NCI-H2227 (cell line): Measurements from ENCODE around the gene PILRB.
"Not testable (repeated sequence)": the region's sequence is repeated elsewhere in the genome, so short reads cannot be mapped to it uniquely, and the experiment has no call there.

Experiments used
- DNase-seq: peaks from one replicate; lab custom pipeline; 2025; ENCODE audit not compliant: unreplicated experiment; lab: John Stamatoyannopoulos, UW

The PILRB gene

DNA sequence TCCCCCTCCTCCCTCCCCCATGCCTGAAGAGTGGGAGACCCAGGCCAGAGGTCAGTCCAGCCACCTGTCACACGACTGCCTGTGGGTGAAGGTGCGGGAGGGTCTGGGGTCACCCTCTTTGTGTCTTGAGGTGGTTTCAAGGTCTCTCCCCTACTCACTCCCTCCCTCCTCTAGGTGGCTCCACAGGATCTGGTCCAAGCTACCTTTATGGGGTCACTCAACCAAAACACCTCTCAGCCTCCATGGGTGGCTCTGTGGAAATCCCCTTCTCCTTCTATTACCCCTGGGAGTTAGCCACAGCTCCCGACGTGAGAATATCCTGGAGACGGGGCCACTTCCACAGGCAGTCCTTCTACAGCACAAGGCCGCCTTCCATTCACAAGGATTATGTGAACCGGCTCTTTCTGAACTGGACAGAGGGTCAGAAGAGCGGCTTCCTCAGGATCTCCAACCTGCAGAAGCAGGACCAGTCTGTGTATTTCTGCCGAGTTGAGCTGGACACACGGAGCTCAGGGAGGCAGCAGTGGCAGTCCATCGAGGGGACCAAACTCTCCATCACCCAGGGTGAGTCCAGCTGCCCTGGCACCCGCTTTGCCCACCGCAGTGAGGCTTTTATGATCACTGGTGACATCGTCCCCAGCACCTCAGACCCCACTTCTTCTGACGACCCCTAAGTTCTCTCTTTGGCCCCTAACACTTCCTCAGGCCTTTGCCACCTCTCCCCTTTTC lies 16.1 kb downstream of the PILRB start:
- not testable (repeated sequence) for DNase-seq

DNA sequence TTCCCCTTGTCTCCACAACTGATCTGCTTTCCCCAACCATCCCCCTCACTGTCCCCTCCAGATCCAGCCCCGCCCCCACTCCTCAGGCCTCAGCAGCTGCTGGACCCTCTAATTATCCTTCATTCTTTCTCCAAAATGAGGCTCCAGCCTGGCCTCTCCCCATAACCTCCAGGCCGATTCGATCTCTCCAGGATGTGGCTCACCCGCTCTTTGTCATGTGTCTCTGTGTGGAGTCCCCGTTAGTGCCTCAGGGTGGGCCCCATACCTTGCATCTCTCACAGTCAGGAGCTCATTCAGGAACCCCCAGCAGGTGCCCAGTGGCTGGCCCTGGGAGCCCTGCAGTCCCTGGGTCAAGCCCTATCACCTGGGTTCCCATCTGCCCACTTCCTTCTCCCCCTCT lies 16.7 kb downstream of the PILRB start:
- DNase-seq, result peak; percentile 32

DNA sequence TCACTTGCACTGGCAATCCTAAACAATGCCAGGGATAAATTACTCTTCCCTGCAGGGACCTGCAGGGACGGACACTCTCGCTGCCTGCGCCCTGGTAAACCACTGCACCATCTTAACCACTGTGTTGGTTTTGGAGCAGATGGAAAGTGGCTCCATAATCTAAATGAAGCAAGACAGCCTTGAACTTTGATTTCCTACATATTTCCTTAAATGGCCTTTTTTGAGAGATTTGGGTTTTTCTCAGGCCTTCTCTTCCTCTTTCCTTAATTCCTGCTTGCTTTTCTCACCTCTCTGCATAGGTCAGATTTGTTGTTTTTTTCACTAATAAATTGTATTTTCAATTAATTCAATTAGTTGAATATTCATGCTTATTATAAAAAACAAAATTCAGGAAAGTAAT lies 18.1 kb downstream of the PILRB start:
- DNase-seq, result no peak

DNA sequence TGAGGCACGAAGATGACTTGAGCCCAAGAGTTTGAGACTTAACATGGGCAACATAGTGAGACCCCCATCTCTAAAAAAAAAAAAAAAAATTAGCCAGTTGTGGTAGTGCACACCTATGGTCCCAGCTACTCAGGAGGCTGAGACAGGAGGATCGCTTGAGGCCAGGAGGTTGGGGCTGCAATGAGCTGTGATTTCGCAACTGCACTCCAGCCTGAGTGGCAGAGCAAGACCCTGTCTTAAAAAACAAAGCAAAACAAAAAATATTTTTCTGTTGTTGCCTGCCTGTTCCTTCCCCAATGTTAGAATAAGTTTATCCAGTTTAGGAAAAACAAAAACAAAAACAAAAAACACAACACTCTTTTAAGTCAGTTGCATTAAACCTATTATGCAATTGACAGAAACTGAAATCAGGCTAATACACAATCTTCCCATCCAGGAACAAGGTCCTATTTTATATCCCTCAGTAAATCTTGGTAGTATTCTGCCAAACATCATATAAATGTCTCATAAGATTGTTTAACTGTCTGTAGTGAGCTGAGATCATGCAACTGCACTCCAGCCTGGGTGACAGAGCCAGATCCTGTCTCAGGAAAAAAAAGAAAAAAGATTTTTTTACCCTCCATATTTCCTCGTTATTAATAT lies 20.3 kb downstream of the PILRB start:
- no peak for DNase-seq

- no peak for DNase-seq
These were observed 22.3 kb downstream of the PILRB start for GRCh38 chr7:100380196-100380595.

DNA sequence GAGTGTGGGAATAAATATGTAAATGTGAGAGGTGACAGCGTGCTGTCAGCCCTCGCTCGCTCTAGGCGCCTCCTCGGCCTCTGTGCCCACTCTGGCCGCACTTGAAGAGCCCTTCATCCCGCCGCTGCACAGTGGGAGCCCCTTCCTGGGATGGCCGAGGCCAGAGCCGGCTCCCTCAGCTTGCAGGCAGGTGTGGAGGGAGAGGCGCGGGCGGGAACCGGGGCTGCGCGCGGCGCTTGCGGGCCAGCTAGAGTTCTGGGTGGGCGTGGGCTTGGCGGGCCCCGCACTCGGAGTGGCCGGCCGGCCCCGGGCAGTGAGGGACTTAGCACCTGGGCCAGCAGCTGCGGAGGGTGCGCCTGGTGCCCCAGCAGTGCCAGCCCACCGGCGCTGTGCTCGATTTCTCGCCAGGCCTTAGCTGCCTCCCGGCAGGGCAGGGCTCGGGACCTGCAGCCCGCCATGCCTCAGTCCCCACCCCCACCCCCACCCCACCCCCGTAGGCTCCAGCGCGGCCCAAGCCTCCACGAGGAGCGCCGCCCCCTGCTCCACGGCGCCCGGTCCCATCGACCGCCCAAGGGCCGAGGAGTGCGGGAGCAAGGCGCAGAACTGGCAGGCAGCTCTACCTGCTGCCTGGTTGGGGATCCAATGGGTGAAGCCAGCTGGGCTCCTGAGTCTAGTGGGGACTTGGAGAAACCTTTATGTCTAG lies 23.8 kb downstream of the PILRB start:
- peak; percentile 63 for DNase-seq

DNA sequence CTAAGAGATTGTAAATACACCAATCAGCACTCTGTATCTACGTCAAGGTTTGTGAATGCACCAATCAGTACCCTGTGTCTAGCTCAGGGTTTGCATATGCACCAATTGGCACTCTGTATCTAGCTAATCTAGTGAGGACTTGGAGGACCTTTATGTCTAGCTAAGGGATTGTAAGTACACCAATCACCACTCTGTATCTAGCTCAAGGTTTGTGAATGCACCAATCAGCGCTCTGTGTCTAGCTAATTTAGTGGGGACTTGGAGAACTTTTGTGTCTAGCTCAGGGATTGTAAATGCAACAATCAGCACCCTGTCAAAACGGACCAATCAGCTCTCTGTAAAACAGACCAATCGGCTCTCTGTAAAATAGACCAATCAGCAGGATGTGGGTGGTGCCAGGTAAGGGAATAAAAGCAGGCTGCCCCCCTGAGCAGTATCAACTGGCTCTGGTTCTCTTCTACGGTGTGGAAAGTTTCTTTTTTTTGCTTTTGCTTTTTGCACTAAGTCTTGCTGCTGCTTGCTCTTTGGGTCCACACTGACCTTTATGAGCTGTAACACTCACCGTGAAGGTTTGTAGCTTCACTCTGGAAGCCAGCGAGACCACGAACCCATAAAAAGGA lies 24.4 kb downstream of the PILRB start:
- DNase-seq, result peak; percentile 90

DNA sequence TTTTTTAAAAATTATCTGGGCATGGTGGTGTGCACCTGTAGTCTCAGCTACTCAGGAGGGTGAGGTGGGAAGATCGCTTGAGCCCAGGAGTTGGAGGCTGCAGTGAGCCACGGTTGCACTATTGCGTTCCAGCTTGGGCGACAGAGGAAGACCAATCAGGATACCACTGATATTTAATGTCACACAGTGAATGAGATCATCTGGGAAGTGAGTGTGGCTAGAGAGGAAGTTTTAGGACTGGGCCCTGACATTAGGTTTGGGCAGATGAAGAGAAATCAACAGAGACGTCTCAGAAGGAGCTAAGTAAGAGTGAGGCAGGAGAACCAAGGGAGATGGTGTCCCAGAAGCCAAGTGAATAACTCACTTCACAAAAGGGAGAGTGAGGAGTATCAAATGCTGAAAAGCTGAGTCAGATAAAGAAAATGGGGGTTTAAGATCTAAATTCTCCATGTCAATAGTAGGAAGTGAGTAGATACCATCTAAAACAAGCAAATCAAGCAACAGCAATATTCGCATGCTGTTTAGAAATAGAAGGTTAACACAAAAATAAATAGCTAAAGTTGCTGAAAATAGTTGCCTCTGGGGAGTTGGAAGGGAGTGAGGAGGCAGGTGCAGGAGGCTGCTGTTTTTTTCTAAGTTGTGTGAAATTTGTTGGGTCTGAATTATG lies 26.8 kb downstream of the PILRB start:
- DNase-seq, result no peak

DNA sequence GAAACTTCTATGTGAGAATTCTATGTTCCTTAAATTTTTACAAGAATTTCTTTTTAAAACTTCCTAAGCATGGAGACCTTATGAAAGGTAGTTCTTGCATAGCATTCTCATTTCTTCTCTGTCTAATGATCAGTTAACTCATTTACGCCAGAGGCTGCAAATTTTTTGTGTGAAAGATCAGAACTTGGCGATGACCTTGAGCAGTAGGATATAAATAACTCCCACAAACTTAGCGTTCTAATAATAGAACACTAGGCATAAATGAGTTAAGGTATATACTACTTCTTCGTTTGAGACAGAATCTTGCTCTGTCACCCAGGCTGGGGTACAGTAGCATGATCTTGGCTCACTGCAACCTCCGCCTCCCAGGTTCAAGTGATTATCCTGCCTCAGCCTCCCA lies 29.0 kb downstream of the PILRB start:
- no peak for DNase-seq

DNA sequence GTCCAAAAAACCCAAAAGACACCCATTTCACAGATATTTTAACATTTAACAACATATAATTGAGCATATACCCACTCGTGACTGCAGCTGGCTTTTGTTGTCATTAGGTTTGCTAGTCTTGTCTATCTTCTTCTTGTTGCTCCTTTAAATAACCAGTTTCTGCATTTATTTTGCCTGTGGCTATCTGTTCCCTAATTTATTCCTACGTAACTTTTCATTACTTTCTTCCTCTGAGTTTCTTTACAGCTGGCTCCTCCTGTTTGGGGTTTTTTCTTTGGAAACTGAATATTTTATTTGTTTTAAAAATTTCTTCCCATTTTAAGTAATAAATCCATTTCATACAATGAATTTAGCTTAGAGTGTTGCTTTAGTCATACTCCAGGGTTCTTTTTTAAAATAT lies 29.8 kb downstream of the PILRB start:
- no peak for DNase-seq

DNA sequence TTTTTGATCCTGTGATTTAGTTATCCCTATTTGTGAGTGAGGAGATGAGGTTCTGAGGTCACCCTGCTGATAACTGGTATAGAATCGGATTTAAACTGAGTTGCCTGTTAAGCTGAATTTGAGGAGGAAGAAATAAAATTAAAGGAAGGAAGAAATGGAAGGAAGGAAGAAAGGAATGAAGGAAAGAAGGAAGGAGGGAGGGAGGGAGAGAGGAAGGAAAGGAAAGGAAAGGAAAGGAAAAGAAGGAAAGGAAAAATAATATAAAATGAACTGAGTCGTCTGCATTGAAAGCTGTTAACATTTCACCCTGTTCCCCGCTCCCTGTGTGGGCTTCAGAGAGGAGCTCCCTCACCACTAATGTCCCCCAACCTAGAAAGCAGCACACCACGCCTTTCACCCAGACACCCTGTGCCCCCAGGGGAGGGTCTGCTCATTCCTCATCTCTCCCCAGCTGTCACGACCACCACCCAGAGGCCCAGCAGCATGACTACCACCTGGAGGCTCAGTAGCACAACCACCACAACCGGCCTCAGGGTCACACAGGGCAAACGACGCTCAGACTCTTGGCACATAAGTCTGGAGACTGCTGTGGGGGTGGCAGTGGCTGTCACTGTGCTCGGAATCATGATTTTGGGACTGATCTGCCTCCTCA lies 31.6 kb downstream of the PILRB start:
- DNase-seq, result no peak

- no peak for DNase-seq
These were observed 32.5 kb downstream of the PILRB start for GRCh38 chr7:100390286-100391009.

- DNase-seq, result no peak
These were observed 35.5 kb downstream of the PILRB start for GRCh38 chr7:100393233-100393905.

DNA sequence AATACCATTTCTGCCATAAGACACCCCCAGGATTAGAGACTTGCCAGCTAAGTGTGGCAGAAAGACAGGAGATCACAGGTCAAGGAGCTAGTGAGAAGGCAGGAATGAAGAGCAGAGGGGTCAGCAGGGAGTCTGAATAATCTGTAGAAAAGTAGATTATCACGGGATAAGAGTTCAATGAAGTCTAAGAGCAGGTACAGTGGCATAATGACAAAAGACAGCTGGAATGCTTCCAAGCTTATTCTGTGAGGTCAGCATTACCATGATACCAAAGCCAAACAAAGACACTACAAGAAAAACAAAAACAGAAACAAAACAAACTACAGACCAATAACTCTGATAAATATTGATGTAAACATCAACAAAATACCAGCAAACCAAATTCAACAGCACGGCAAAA lies 36.2 kb downstream of the PILRB start:
- DNase-seq, result no peak

- DNase-seq, result no peak
These were observed 38.6 kb downstream of the PILRB start for GRCh38 chr7:100396421-100396982.

GRCh38 chr7:100397315-100398081 lies 39.6 kb downstream of the PILRB start:
- no peak for DNase-seq

DNA sequence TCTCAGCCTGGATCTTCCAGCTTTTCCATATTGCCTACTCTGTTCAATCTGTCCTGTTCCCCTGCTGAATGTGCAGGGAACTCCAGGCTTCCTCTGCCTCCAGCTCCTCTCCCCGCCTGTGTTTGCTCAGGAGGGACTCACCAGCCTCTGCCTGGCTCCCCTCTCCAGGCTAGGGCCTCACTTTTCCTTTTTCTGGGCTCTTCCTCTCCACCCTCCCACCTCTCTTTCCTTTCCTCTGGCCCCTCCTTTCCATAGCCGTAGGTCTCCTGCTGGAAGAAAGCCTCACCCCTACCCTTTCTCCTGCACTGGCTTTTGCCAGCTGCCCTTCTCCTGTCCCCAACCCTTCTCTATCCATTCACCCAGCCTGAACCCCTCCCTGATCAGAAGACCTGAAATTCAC lies 40.3 kb downstream of the PILRB start:
- no peak for DNase-seq

GRCh38 chr7:100400041-100400440 lies 42.1 kb downstream of the PILRB start:
- no peak for DNase-seq
